Large intestine (tissue), 12 donors: Measurements from ENCODE around the gene MEAK7. TPM values are rescaled to one million over a fixed set of nuclear protein-coding genes. Genes with fewer than 3 reads are reported as not detected.

Source experiments
- DNase-seq, 2 donors: peaks; one replicate each; pipeline versions ENCODE4 v3.0.0 to v3.0.0-alpha.2; 2013
- H3K27ac ChIP-seq: one replicate; pipeline ENCODE4 v1.5.1; 2013; ENCODE audit warnings: low read length
- H3K27me3 ChIP-seq: 2 replicates; pipeline ENCODE4 v1.6.1; 2013; ENCODE audit warnings: low read length; ENCODE audit not compliant: control insufficient read depth, insufficient read depth
- H3K36me3 ChIP-seq: 2 replicates; pipeline ENCODE4 v1.6.1; 2013; ENCODE audit warnings: low read length; ENCODE audit not compliant: control insufficient read depth, insufficient read depth
- H3K4me1 ChIP-seq: one replicate; pipeline ENCODE4 v1.6.1; 2013; ENCODE audit warnings: low read length; ENCODE audit not compliant: control insufficient read depth, insufficient read depth
- H3K4me3 ChIP-seq: one replicate; pipeline ENCODE4 v1.5.1; 2013; ENCODE audit warnings: low read length
- H3K9me3 ChIP-seq: one replicate; pipeline ENCODE4 v1.6.1; 2013; ENCODE audit warnings: mild to moderate bottlenecking, low read depth, low read length, moderate library complexity; ENCODE audit not compliant: control insufficient read depth
- WGBS: methylation state at CpG from one replicate; pipeline ENCODE4 v1.1.5; 2013; ENCODE audit warnings: low lambda C conversion rate; ENCODE audit not compliant: insufficient coverage; 5-methylcytosine and 5-hydroxymethylcytosine counted together
- long read RNA-seq, 11 donors: transcript quantifications; one replicate each; lab custom pipeline, GENCODE V29; 2026
- polyA plus RNA-seq: library from polyadenylated mRNA; unstranded; fragments of 120-200 nt; gene quantifications from one replicate; pipeline ENCODE4 v1.2.1, GENCODE V29; 2013

The MEAK7 gene
- 9.0 TPM for polyA plus RNA-seq
- long read RNA-seq, donor 1, full-length matches to known transcripts = 1 of 1 reads
- long read RNA-seq, donor 1, partial matches to known transcripts = 0 of 1 reads
- long read RNA-seq, donor 1, other reads (novel, unspliced or antisense) = 0 of 1 reads
- long read RNA-seq, donor 2, partial matches to known transcripts = 0 of 1 reads
- long read RNA-seq, donor 2, other reads (novel, unspliced or antisense) = 0 of 1 reads
- long read RNA-seq, donor 3 = 0 reads
- long read RNA-seq, donor 4 = 0 reads
- long read RNA-seq, donor 5, partial matches to known transcripts = 0 of 2 reads
- long read RNA-seq, donor 5, other reads (novel, unspliced or antisense) = 0 of 2 reads
- long read RNA-seq, donor 6, full-length matches to known transcripts = 4 of 4 reads
- long read RNA-seq, donor 6, partial matches to known transcripts = 0 of 4 reads
- long read RNA-seq, donor 6, other reads (novel, unspliced or antisense) = 0 of 4 reads
- long read RNA-seq, donor 7, partial matches to known transcripts = 0 of 1 reads
- long read RNA-seq, donor 7, other reads (novel, unspliced or antisense) = 0 of 1 reads
- long read RNA-seq, donor 8, partial matches to known transcripts = 0 of 1 reads
- long read RNA-seq, donor 8, other reads (novel, unspliced or antisense) = 0 of 1 reads
- long read RNA-seq, donor 9 = 0 reads
- long read RNA-seq, donor 10, full-length matches to known transcripts = 1 of 1 reads
- long read RNA-seq, donor 10, partial matches to known transcripts = 0 of 1 reads
- long read RNA-seq, donor 10, other reads (novel, unspliced or antisense) = 0 of 1 reads
- long read RNA-seq, donor 11 = 0 reads

GRCh38 chr16:84504420-84505248 lies at the start of gene MEAK7:
Gene MEAK7 (minus strand): TSS chr16:84504659. CDS start chr16:84498086, 6,573 bp downstream.
- Histone ChIP-seq H3K36me3 (no peaks in the 10 kb centered on the region), H3K4me1 (peaks cover 23% of the 10 kb centered on the region), H3K9me3 (no peaks in the 10 kb centered on the region), H3K4me3 (peak within 1 kb of the TSS; percentile 69), H3K27me3 (no peaks in the 10 kb centered on the region), H3K27ac (peak within 1 kb of the TSS; percentile 45)
- WGBS = 80% methylated on average over 1 of the region's 45 CpGs
- peak; percentile 97 to 99 for DNase-seq

- no peaks in the 10 kb centered on the region for H3K36me3 ChIP-seq
- no peak for DNase-seq
- H3K4me1 ChIP-seq = peaks cover 4% of the 10 kb centered on the region
- no peak overlapping the region for H3K4me3 ChIP-seq
- no peak overlapping the region for H3K27ac ChIP-seq
- no CpG with 5 or more reads among the region's 11 CpGs for WGBS
- no peaks in the 10 kb centered on the region for H3K27me3 ChIP-seq
- no peaks in the 10 kb centered on the region for H3K9me3 ChIP-seq
Observed at GRCh38 chr16:84553873-84554399, 49.5 kb upstream of the MEAK7 start.

- no peak overlapping the region for H3K27ac ChIP-seq
- no peak for DNase-seq
Observed at GRCh38 chr16:84552135-84552534, 47.7 kb upstream of the MEAK7 start.

DNA sequence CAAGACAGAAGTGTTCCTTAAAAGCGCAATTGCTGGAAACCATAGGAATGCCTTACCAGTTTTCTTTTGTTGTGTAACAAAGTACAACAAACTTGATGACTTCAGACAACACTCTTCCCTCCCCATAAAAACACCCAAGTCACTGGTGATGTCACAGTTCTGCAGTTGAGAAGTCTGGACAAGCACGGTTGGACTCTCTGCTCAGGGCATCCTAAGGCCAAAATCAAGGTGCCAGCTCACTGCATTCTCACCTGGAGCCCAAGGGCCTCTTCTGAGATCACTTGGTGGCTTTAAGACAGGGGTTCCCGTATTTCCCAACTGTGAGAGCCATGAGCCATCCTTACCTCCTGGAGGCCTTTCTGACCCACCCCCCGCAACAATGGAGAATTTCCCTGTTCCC lies 45.6 kb upstream of the MEAK7 start:
- no peaks in the 10 kb centered on the region for H3K4me1 ChIP-seq
- no peaks in the 10 kb centered on the region for H3K36me3 ChIP-seq
- no peak for DNase-seq
- no peaks in the 10 kb centered on the region for H3K27me3 ChIP-seq
- H3K27ac ChIP-seq = no peak overlapping the region
- H3K9me3 ChIP-seq = no peaks in the 10 kb centered on the region
- no peak overlapping the region for H3K4me3 ChIP-seq
- WGBS = no CpG with 5 or more reads among the region's 4 CpGs

More at GRCh38 chr16:84552135-84552534, 47.7 kb upstream of the MEAK7 start:
- Histone ChIP-seq H3K27me3 (no peaks in the 10 kb centered on the region), H3K36me3 (no peaks in the 10 kb centered on the region), H3K4me1 (no peaks in the 10 kb centered on the region), H3K4me3 (no peak overlapping the region), H3K9me3 (no peaks in the 10 kb centered on the region)
- no CpG with 5 or more reads among the region's 4 CpGs for WGBS

DNA sequence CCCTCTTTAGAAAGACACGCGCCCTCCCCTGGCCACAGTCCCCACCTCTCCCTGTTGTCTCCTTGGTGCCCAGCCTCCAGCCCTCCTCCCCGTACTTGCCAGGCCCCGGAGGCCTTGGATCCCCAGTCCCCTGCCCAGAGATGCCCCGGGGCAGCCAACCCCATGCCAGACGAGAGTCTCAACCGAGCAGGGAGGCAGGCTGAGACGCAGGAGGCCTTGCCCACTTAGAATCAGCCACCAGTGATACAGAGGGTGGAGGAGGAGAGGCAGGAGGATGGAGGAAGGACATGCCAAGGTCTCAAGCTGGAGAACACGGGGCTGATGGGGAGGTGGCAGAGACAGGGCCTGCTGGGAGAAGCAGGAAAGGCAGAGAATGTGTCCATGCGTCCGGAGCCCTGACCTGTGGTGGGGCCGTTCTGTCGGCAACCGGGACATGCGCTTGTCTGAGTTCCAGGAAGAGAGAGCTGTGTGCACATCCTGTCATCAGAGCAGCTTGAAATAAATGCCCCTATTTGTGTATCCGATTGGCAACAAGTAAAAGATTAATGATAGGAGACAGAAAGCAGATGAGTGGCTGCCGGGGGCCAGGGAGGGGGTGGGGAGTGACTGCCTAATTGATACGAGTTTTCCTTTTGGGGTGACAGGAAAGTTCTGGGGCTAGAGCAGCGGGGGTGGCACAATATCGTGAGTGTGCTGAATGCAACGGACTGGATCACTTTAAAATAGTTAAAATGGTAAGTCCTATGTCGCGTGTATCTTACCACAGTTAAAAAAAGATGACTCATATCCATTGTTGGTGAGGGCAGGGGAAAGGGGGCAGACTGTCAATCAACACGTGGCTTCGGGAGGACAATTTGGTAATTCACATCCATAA lies 44.7 kb upstream of the MEAK7 start:
- no peaks in the 10 kb centered on the region for H3K4me1 ChIP-seq
- 90% methylated on average over 6 of the region's 25 CpGs for WGBS
- no peak for DNase-seq
- no peak overlapping the region for H3K27ac ChIP-seq
- no peak overlapping the region for H3K4me3 ChIP-seq
- no peaks in the 10 kb centered on the region for H3K9me3 ChIP-seq
- no peaks in the 10 kb centered on the region for H3K27me3 ChIP-seq
- no peaks in the 10 kb centered on the region for H3K36me3 ChIP-seq

- no CpG with 5 or more reads among the region's 8 CpGs for WGBS
- Histone ChIP-seq H3K36me3 (no peaks in the 10 kb centered on the region), H3K4me1 (no peaks in the 10 kb centered on the region), H3K27ac (no peak overlapping the region), H3K4me3 (no peak overlapping the region), H3K27me3 (no peaks in the 10 kb centered on the region), H3K9me3 (no peaks in the 10 kb centered on the region)
- no peak for DNase-seq
Observed at GRCh38 chr16:84548508-84548907, 44.0 kb upstream of the MEAK7 start.

DNA sequence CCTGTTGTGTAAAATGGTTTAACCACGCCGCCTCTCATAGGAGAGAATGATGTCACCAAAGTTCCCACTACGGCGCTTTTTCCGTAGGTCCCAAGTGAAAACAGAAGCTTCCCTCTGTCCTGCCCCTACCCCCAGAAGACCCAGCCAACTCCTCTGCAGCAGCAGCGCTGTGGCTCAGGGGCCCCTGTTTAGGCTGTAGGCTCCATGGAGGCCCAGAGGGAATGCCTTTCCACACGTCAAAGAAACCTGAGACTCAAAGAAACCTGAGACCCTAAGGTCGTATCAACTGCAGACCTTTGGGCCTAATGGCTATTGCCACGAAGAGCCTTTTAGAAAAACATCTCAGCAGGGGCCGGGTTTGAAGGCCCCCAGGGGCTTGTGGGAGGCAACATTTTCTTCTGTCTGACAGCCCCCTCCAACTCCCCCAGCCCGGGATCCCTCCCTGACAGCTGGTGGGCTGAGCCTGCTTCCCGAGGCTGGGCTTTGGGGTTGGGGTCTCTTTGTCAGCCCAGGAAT lies 43.1 kb upstream of the MEAK7 start:
- DNase-seq = no peak
- H3K9me3 ChIP-seq = no peaks in the 10 kb centered on the region
- no peak overlapping the region for H3K27ac ChIP-seq
- WGBS = no CpG with 5 or more reads among the region's 12 CpGs
- no peaks in the 10 kb centered on the region for H3K36me3 ChIP-seq
- H3K4me1 ChIP-seq = no peaks in the 10 kb centered on the region
- no peak overlapping the region for H3K4me3 ChIP-seq
- no peaks in the 10 kb centered on the region for H3K27me3 ChIP-seq

DNA sequence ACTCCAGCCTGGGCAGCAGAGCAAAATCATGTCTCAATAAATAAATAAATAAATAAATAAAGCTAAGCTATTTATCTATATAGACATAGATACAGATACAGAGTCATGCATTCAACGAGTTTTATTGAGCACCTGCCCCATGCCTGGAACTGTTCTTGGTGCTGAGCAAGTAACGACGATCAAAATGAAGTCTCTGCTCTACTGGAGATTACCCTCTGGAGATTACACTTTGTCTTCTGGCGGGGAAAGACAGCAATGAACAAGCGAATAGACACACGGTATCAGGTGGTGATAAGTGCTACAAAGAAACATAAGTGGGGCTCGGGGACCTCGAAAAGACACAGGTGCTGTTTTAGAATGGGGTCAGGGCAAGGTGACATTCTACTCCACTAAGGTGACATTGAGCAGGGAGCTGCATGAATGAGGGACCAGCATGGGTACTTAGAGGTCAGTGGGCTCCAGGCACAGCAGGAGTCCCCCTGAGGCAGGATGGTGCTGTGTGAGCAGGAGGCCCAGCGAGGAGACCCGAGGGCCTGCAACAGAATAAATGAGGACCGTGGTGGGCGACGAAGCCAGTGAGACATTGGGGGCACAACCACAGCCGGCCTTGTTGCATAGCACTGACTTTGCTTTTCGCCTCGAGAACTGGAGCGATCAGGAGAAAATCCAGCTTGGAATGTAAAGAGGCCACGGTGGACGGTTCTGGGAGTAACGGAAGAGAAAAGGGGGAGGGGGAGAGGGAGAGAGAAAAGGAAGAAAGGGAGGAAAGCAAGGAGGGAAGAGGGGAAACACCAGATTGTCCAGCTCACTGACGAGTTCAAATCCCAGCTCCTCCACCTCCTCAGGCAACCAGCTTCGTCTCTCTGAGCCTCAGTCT lies 42.4 kb upstream of the MEAK7 start:
- 60% methylated on average over 11 of the region's 22 CpGs for WGBS
- H3K4me1 ChIP-seq = no peaks in the 10 kb centered on the region

More for the DNA sequence above, 42.4 kb upstream of the MEAK7 start:
- Histone ChIP-seq H3K9me3 (no peaks in the 10 kb centered on the region), H3K27ac (no peak overlapping the region), H3K27me3 (no peaks in the 10 kb centered on the region), H3K36me3 (no peaks in the 10 kb centered on the region), H3K4me3 (no peak overlapping the region)
- DNase-seq = no peak
